Right renal cortex interstitium (tissue), 3 donors: Measurements from ENCODE around the gene RNF40. TPM values are rescaled to one million over a fixed set of nuclear protein-coding genes. Genes with fewer than 3 reads are reported as not detected.

Source experiments
- DNase-seq, 3 donors: peaks; one replicate each; pipeline ENCODE4 v3.0.0-alpha.2; 2013; ENCODE audit warnings: low read depth in 3 of 3, low spot score in 2 of 3
- polyA plus RNA-seq, 3 donors: library from polyadenylated mRNA; unstranded; fragments of 120-200 nt; gene quantifications; one replicate each; pipeline ENCODE4 v1.2.1, GENCODE V29; 2013; ENCODE audit not compliant: insufficient read length in 3 of 3

RNF40 gene
- 100 to 1,000 TPM; 111 to 123 (median 113) TPM for polyA plus RNA-seq

- DNase-seq: peak; percentile 94 to 99 (median 97)
Observed at GRCh38 chr16:30761928-30762902, at the start of gene RNF40, which contains the start of gene CFAP119. Gene RNF40 (plus strand): TSS chr16:30762322. CDS start chr16:30762546, 224 bp downstream. Gene CFAP119 (minus strand): TSS chr16:30762062. CDS start chr16:30761748, 314 bp downstream.

DNA sequence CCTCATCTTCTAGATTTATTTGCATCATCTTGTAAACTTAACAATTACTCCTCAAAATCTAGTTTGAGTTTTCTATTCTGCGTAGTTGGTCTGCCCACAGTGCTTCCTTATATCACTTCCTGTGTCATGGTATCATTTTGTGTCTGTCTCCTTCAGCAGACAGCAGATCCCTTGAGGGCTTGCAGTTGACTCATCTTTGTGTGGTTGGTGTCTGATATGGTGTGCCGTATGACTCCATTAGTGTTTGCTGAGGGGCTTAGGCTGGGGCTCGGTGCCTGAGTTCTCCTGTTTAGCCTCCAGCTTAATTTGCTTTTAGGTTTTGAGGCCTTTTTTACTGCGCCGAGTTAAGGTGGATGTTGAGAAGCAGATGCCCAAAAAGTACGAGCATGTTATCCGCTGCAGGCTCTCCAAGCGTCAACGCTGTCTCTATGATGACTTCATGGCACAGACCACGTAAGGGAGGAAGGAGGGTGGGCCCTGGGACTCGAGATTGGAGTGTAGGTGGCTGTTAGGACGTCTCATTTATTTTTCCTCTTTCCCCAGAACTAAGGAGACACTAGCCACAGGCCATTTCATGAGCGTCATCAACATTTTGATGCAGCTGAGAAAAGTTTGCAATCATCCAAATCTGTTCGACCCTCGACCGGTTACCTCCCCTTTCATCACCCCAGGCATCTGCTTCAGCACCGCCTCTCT is 46.2 kb upstream of the RNF40 start:
- no peak for DNase-seq

GRCh38 chr16:30720086-30720485 is 42.0 kb upstream of the RNF40 start:
- DNase-seq: no peak

- DNase-seq: no peak
Observed at GRCh38 chr16:30720694-30721093, 41.4 kb upstream of the RNF40 start.

DNA sequence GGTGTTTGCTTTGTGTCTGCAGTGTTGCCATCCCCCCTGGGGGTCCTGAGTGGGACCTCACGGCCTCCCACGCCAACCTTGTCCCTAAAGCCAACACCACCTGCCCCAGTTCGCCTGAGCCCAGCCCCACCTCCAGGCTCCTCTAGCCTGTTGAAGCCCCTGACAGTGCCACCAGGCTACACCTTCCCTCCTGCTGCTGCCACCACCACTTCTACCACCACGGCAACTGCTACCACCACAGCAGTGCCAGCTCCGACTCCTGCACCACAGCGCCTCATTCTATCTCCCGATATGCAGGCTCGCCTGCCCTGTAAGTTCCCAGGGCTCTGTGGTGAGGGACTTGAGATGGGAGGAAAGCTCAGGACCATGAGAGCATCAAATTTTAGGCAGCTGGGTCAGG is 41.0 kb upstream of the RNF40 start:
- no peak for DNase-seq

DNA sequence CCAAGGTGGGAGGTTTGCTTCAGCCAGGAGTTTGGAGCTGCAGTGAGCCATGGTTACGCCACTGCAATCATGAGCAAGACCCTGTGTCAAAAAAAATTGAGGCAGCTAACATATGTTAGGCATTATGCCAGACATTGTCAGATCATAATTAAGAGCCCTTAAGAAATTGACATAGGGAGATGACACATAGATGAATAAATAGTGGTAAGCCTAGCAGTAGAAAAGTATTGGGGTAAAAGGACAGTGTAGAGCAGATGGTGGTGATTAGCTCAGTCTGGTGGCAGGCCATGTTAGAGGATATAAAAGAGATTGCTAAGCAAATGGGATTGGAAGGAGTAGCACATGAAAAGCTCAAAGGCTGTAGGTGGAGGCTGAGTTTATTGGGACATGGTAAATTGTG is 40.5 kb upstream of the RNF40 start:
- no peak for DNase-seq

- no peak for DNase-seq
Observed at GRCh38 chr16:30722443-30722842, 39.7 kb upstream of the RNF40 start.

- no peak for DNase-seq
Observed at GRCh38 chr16:30722916-30723315, 39.2 kb upstream of the RNF40 start.

GRCh38 chr16:30723725-30724355 is 38.3 kb upstream of the RNF40 start:
- no peak for DNase-seq

DNA sequence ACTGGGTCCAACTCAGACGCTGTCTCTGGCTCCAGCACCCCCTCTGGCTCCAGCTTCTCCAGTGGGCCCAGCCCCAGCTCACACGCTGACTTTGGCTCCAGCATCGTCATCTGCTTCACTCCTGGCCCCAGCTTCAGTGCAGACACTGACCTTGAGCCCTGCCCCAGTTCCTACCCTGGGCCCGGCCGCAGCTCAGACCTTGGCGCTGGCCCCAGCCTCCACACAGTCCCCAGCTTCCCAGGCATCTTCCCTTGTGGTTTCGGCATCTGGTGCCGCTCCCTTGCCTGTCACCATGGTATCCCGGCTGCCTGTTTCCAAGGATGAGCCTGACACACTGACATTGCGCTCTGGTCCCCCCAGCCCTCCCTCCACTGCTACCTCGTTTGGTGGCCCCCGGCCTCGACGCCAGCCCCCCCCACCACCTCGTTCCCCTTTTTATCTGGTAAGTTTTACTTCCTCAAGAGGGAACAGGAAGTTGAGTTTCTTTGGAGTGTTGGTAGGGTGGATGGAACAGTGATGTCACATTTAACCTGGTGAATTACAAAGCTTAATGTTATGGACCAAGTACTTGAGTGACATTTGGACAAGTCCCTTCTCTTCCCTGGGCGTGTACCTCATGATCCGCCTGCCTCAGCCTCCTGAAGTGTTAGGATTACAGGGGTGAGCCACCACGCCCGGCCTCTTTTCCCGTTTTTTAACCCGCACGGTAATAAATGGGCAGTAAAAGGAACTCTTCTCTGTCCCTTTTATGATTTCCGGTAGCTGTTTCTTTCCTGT is 37.3 kb upstream of the RNF40 start:
- no peak for DNase-seq

DNA sequence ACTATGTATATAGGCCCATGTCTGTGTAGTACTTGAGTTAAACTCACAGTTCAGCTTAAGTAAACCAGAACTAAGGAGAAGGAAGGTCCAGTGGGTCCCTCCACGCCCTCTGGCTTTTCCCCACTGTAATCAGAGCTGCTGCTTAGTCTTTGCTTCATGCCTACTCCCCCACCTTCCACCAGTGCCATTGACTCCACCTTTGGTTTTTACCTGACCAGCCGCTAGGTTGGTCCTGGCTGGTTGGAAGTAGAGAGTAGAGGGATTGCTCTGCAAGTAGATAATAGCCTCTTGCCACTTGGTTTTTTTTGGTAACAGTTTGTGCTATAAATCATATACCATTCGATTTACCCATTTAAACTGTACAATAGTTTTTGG is 36.7 kb upstream of the RNF40 start:
- no peak for DNase-seq

- DNase-seq: no peak
Observed at GRCh38 chr16:30728321-30728720, 33.8 kb upstream of the RNF40 start.

DNA sequence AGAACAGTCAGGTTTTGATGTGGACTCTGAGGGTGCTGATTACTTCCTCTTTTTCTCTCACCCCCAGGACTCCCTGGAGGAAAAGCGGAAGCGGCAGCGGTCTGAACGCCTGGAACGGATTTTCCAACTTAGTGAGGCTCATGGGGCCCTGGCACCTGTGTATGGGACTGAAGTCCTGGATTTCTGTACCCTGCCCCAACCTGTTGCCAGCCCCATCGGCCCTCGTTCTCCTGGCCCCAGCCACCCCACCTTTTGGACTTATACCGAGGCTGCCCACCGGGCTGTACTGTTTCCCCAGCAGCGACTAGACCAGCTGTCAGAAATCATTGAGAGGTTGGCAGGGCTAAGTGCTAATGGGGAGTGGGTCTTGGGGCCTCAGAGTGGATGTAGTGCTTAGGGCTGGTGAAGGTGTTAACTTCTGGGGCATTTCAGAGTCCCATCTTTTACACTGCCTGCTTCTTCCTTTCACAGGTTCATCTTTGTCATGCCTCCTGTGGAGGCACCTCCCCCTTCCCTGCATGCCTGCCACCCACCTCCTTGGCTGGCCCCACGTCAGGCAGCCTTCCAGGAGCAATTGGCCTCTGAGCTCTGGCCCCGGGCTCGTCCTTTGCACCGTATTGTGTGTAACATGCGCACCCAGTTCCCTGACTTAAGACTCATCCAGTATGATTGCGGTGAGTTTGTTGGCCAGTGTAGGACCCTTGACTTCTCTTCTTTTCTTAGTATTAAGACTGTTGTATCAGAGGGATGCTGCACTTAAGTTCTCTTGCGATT is 33.0 kb upstream of the RNF40 start:
- DNase-seq: no peak

DNA sequence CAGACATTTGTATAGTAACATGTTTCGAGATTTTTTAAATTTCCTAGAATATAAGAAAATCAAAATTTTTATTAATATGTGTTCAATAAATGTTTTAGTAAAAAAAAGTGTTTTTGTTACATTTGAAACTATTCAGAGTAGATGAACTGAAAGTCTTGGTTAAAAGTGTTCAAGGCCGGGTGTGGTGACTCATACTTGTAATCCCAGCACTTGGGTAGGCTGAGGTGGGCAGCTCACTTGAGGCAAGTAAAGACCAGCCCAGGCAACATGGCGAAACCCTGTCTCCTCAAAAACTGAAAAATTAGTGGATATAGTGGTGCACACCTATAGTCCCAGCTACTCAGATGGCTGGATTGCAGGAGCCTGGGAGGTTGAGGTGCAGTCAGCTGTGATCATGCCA is 30.7 kb upstream of the RNF40 start:
- DNase-seq: no peak

DNA sequence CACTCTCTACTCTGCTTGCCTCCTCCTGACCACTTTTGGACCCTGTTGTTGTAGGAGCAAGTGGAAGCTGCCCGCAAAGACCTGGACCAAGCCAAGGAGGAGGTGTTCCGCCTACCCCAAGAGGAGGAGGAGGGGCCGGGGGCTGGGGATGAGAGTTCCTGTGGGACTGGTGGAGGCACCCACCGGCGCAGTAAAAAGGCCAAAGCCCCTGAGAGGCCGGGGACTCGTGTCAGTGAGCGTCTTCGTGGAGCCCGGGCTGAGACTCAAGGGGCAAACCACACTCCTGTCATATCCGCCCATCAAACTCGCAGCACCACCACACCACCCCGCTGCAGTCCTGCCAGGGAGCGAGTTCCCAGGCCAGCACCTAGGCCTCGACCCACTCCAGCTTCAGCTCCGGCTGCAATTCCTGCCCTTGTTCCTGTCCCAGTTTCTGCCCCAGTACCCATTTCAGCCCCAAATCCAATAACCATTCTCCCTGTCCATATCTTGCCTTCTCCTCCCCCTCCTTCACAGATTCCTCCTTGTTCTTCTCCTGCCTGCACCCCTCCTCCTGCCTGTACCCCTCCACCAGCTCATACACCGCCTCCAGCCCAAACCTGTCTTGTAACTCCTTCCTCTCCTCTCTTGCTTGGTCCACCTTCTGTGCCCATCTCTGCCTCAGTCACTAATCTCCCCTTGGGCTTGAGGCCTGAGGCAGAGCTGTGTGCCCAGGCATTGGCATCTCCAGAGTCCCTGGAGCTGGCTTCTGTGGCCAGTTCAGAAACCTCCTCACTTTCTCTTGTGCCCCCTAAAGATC is 24.9 kb upstream of the RNF40 start:
- no peak for DNase-seq

DNA sequence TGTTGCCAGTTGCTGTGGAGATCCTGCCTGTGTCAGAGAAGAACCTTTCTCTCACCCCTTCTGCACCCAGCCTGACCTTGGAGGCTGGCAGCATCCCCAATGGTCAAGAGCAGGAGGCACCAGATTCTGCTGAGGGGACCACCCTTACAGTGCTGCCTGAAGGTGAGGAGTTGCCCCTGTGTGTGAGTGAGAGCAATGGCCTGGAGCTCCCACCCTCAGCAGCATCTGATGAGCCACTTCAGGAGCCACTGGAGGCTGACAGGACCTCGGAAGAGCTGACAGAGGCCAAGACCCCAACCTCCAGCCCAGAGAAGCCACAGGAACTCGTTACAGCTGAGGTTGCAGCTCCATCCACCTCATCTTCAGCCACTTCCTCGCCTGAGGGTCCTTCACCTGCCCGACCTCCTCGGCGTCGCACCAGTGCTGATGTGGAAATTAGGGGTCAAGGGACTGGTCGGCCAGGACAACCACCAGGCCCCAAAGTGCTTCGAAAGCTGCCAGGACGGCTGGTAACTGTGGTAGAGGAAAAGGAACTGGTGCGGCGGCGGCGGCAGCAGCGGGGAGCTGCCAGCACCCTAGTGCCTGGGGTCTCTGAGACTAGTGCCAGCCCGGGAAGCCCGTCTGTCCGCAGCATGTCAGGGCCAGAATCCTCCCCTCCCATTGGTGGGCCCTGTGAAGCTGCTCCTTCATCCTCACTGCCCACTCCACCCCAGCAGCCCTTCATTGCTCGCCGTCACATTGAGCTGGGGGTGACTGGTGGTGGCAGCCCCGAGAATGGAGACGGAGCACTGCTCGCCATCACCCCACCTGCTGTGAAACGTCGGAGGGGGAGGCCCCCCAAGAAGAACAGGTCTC is 24.1 kb upstream of the RNF40 start:
- no peak for DNase-seq

DNA sequence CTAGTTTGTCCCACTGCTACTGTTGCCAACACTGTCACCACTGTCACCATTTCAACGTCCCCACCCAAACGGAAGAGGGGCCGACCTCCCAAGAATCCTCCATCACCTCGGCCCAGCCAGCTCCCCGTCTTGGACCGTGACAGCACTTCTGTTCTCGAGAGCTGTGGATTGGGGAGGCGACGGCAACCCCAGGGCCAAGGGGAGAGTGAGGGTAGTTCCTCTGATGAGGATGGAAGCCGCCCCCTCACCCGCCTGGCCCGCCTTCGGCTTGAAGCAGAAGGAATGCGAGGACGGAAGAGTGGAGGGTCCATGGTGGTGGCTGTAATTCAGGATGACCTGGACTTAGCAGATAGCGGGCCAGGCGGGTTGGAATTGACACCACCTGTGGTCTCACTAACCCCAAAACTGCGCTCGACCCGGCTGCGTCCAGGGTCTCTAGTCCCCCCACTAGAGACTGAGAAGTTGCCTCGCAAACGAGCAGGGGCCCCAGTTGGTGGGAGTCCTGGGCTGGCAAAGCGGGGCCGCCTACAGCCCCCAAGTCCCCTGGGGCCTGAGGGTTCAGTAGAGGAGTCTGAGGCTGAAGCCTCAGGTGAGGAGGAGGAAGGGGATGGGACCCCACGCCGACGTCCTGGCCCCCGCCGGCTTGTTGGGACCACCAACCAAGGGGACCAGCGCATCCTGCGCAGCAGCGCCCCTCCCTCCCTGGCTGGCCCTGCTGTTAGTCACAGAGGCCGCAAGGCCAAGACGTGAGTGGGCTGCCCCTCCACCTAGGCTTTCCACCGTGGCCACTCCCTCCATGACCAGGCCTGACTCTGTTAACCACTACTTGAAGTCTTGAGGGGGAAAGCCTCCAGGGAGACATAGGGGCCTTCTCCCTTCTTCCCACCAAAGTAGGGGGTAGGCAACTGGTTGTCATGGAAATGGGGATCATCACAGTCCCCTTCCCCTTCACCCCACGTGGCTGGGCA is 22.9 kb upstream of the RNF40 start:
- DNase-seq: no peak
